SK-N-MC (cell line): ENCODE data around the gene NKD1.

Source experiments
- DNase-seq: peaks from one replicate; pipeline ENCODE4 v3.0.0-alpha.2; 2011; ENCODE audit warnings: low read depth, low spot score
- H3K27ac ChIP-seq: fragments of 200-600 bp; sonication (generic); 2 replicates; pipeline ENCODE4 v1.5.1; 2016; ENCODE audit warnings: mixed run types
- H3K36me3 ChIP-seq: fragments of 200-600 bp; sonication (generic); 2 replicates; pipeline ENCODE4 v1.6.1; 2017; ENCODE audit warnings: antibody characterized with exemption, low read length, mixed read lengths; ENCODE audit not compliant: insufficient read depth
- H3K4me3 ChIP-seq: fragments of 200-600 bp; sonication (generic); 2 replicates; pipeline ENCODE4 v1.5.1; 2016
- H3K9ac ChIP-seq: fragments of 200-600 bp; sonication (generic); 2 replicates; pipeline ENCODE4 v1.8.0; 2017; ENCODE audit warnings: mixed run types, mixed read lengths; ENCODE audit not compliant: insufficient read length
- H3K9me3 ChIP-seq: fragments of 200-600 bp; sonication (generic); 2 replicates; pipeline ENCODE4 v1.6.1; 2017; ENCODE audit warnings: low read depth, mild to moderate bottlenecking, antibody characterized with exemption, low read length, moderate library complexity, mixed read lengths
- EZH2 ChIP-seq: fragments of 200-600 bp; sonication (generic); IDR thresholded peaks from one replicate; pipeline ENCODE4 v1.6.1; 2017; ENCODE audit warnings: antibody characterized with exemption
- FOXP2 ChIP-seq: optimal IDR thresholded peaks from 2 replicates; pipeline ENCODE3; 2011; ENCODE audit warnings: mild to moderate bottlenecking, moderate library complexity; ENCODE audit not compliant: insufficient read depth; ENCODE audit errors: extremely low read length, control extremely low read depth
- POLR2AphosphoS5 ChIP-seq: IDR thresholded peaks from 2 replicates; pipeline ENCODE4 v1.6.1; 2012; ENCODE audit warnings: mild to moderate bottlenecking, low read depth, low read length, borderline replicate concordance

Gene NKD1

DNA sequence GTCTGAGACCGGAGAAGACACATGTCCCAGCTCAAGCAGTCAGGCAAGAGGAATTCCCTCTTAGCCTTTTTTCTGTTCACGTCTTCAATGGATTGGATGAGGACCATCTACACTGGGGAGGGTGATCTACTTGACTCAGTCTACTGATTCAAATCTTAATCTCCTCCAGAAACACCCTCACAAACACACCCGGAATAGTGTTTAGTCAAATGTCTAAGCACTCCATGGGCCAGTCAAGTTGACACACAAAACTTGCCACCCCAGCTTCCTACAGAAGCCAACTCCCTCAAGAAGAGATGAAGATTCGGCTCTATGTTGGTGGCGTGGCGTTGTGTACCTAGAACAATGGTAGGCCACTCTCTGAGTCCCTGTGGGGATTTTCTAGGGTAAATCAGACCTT, 22.5 kb upstream of the NKD1 start:
- Histone ChIP-seq H3K9me3 (no peaks in the 10 kb centered on the region), H3K9ac (no peak overlapping the region), H3K36me3 (no peaks in the 10 kb centered on the region), H3K4me3 (no peak overlapping the region), H3K27ac (no peak overlapping the region)
- DNase-seq, result no peak
- TF ChIP-seq FOXP2 (no peak), POLR2AphosphoS5 (no peak), EZH2 (no peak)

GRCh38 chr16:50526249-50526648, 21.9 kb upstream of the NKD1 start:
- H3K36me3 ChIP-seq, result no peaks in the 10 kb centered on the region
- H3K27ac ChIP-seq, result no peak overlapping the region
- no peak overlapping the region for H3K4me3 ChIP-seq
- TF ChIP-seq FOXP2, result no peak
- TF ChIP-seq EZH2, result no peak
- TF ChIP-seq POLR2AphosphoS5, result no peak
- H3K9ac ChIP-seq, result no peak overlapping the region
- no peak for DNase-seq
- no peaks in the 10 kb centered on the region for H3K9me3 ChIP-seq

GRCh38 chr16:50526796-50527195, 21.4 kb upstream of the NKD1 start:
- H3K27ac ChIP-seq, result no peak overlapping the region
- H3K9me3 ChIP-seq, result no peaks in the 10 kb centered on the region
- TF ChIP-seq POLR2AphosphoS5 (no peak), FOXP2 (no peak), EZH2 (no peak)
- no peak overlapping the region for H3K9ac ChIP-seq
- H3K4me3 ChIP-seq, result no peak overlapping the region
- no peak for DNase-seq
- no peaks in the 10 kb centered on the region for H3K36me3 ChIP-seq

DNA sequence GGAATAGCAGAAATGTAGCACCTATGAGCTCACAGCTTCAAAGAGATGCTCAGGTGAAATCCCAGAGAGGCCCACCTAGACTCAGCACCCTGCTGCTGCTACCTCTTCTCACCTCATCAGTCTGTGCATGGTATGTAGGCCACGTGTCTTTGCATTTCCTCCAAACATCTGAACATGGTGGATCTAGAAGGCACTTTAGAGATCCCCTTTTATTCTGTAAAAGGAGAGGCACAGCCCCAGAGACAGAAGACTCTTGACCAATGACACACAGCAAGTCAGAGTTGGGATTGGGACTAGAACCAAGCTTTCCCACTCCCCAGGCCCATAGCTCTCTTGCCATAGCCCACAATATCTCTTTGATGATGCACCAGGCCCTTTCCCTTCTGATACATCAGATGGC, 19.4 kb upstream of the NKD1 start:
- Histone ChIP-seq H3K9ac (no peak overlapping the region), H3K4me3 (no peak overlapping the region), H3K27ac (no peak overlapping the region), H3K9me3 (no peaks in the 10 kb centered on the region), H3K36me3 (no peaks in the 10 kb centered on the region)
- TF ChIP-seq EZH2 (no peak), FOXP2 (no peak), POLR2AphosphoS5 (no peak)
- no peak for DNase-seq

- Histone ChIP-seq H3K9ac (no peak overlapping the region), H3K27ac (no peak overlapping the region), H3K4me3 (no peak overlapping the region), H3K36me3 (no peaks in the 10 kb centered on the region), H3K9me3 (no peaks in the 10 kb centered on the region)
- no peak for DNase-seq
- TF ChIP-seq POLR2AphosphoS5 (no peak), FOXP2 (no peak), EZH2 (no peak)
Measured at GRCh38 chr16:50529334-50529733, 18.9 kb upstream of the NKD1 start.

- DNase-seq, result no peak
- no peaks in the 10 kb centered on the region for H3K36me3 ChIP-seq
- no peak overlapping the region for H3K27ac ChIP-seq
- H3K9me3 ChIP-seq, result no peaks in the 10 kb centered on the region
- no peak for TF ChIP-seq EZH2
- no peak for TF ChIP-seq FOXP2
- no peak for TF ChIP-seq POLR2AphosphoS5
- no peak overlapping the region for H3K4me3 ChIP-seq
- no peak overlapping the region for H3K9ac ChIP-seq
Measured at GRCh38 chr16:50530277-50531236, 17.6 kb upstream of the NKD1 start.

DNA sequence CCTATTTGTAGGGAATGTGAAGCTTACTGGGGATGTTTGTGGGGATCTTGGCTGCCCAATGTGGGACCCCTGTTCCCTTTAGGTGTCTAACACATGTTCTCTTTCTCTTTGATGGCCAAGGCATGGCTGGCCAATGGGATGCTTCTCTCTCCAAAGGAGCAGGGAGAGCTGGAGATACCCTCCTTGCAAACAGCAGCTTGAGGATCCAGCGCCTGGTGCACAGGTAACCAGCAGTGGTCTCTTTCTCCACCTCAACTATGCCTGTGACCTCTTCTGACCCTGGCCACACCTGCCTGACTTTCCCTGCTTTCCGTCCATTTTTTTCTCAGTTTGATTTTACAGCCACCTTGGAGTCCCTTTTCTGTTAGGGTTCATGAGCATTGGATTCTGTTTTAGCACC, 16.8 kb upstream of the NKD1 start:
- Histone ChIP-seq H3K9me3 (no peaks in the 10 kb centered on the region), H3K4me3 (no peak overlapping the region), H3K36me3 (no peaks in the 10 kb centered on the region), H3K9ac (no peak overlapping the region), H3K27ac (no peak overlapping the region)
- DNase-seq, result no peak
- TF ChIP-seq POLR2AphosphoS5 (no peak), FOXP2 (no peak), EZH2 (no peak)

- Histone ChIP-seq H3K27ac (no peak overlapping the region), H3K9me3 (no peaks in the 10 kb centered on the region), H3K36me3 (no peaks in the 10 kb centered on the region), H3K9ac (no peak overlapping the region), H3K4me3 (no peak overlapping the region)
- no peak for DNase-seq
- no peak for TF ChIP-seq POLR2AphosphoS5
- no peak for TF ChIP-seq FOXP2
- TF ChIP-seq EZH2, result no peak
Measured at GRCh38 chr16:50531901-50532300, 16.3 kb upstream of the NKD1 start.

DNA sequence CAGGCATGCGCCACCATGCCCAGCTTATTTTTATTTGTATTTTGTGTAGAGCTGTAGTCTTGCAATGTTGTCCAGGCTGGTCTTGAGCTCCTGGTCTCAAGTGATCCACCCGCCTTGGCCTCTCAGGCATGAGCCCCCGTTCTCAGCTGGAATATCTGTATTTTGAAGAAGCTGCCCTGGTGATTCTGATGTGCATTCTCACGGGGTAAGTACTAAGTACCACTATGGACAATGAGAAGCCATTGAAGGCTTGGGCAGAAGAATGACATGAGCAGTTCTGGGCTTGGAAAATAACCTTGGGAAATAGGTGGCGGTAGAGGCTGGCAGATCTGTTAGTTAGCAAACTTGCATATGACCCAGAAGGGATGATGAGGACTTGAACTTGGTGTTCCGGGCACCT, 15.6 kb upstream of the NKD1 start:
- no peak for DNase-seq
- TF ChIP-seq EZH2 (no peak), POLR2AphosphoS5 (no peak), FOXP2 (no peak)
- Histone ChIP-seq H3K9ac (no peak overlapping the region), H3K27ac (no peak overlapping the region), H3K9me3 (no peaks in the 10 kb centered on the region), H3K36me3 (no peaks in the 10 kb centered on the region), H3K4me3 (no peak overlapping the region)
